Central memory CD8-positive, alpha-beta T cell (primary cell): ENCODE measurements around the gene FLOT2.
"Not testable (repeated sequence)": the region's sequence is repeated elsewhere in the genome, so short reads cannot be mapped to it uniquely, and the experiment has no call there.

Experiments
- ATAC-seq: fragments of 150-1000 bp; cut with Tn5 transposase; replicated peaks from 2 replicates; pipeline ENCODE4 v1.10.0; 2022; ENCODE audit warnings: mild to moderate bottlenecking, moderate FRiP score, moderate number of reproducible peaks; ENCODE audit not compliant: poor library complexity, severe bottlenecking; ENCODE audit errors: extremely low read depth
- DNase-seq, 2 donors: peaks; one replicate each; pipeline ENCODE4 v3.0.0; 2021; ENCODE audit warnings: low spot score in 2 of 2
- H3K27ac Mint-ChIP-seq: one replicate; pipeline ENCODE4 v1.8.0; 2022; ENCODE audit warnings: low read depth, mild to moderate bottlenecking, moderate library complexity, mixed read lengths
- H3K27me3 Mint-ChIP-seq: one replicate; pipeline ENCODE4 v1.8.0; 2022; ENCODE audit warnings: mixed read lengths
- H3K36me3 Mint-ChIP-seq: one replicate; pipeline ENCODE4 v1.8.0; 2022; ENCODE audit warnings: mild to moderate bottlenecking, moderate library complexity, mixed read lengths; ENCODE audit not compliant: insufficient read depth
- H3K4me1 Mint-ChIP-seq: one replicate; pipeline ENCODE4 v1.8.0; 2022; ENCODE audit warnings: mixed read lengths
- H3K4me3 Mint-ChIP-seq: one replicate; pipeline ENCODE4 v1.8.0; 2022; ENCODE audit warnings: mild to moderate bottlenecking, moderate library complexity, mixed read lengths
- H3K9me3 Mint-ChIP-seq: one replicate; pipeline ENCODE4 v1.8.0; 2022; ENCODE audit warnings: mixed read lengths

The FLOT2 gene

GRCh38 chr17:28899212-28899815 is 1.8 kb upstream of the FLOT2 start:
- Mint-ChIP-seq H3K27ac (peak overlapping the region; percentile 38), H3K4me1 (peaks cover 54% of the 10 kb centered on the region), H3K27me3 (no peaks in the 10 kb centered on the region), H3K36me3 (peaks cover 23% of the 10 kb centered on the region), H3K9me3 (no peaks in the 10 kb centered on the region), H3K4me3 (peak overlapping the region; percentile 15)
- ATAC-seq (no peak), DNase-seq (no peak)

GRCh38 chr17:28898527-28898955 is 1.0 kb upstream of the FLOT2 start:
- ATAC-seq = no peak
- peaks cover 23% of the 10 kb centered on the region for H3K36me3 Mint-ChIP-seq
- H3K4me1 Mint-ChIP-seq = peaks cover 53% of the 10 kb centered on the region
- H3K27me3 Mint-ChIP-seq = no peaks in the 10 kb centered on the region
- H3K9me3 Mint-ChIP-seq = no peaks in the 10 kb centered on the region
- H3K27ac Mint-ChIP-seq = peak overlapping the region; percentile 93
- H3K4me3 Mint-ChIP-seq = peak overlapping the region; percentile 99
- no peak for DNase-seq

GRCh38 chr17:28897769-28898526 is 415 bp upstream of the FLOT2 start:
- ATAC-seq (no peak), DNase-seq (no peak)
- H3K4me1 Mint-ChIP-seq = peaks cover 53% of the 10 kb centered on the region
- H3K27me3 Mint-ChIP-seq = no peaks in the 10 kb centered on the region
- H3K27ac Mint-ChIP-seq = peak overlapping the region; percentile 93
- H3K9me3 Mint-ChIP-seq = no peaks in the 10 kb centered on the region
- peaks cover 23% of the 10 kb centered on the region for H3K36me3 Mint-ChIP-seq
- peak overlapping the region; percentile 99 for H3K4me3 Mint-ChIP-seq

- DNase-seq (no peak), ATAC-seq (no peak)
- Mint-ChIP-seq H3K27me3 (no peaks in the 10 kb centered on the region), H3K9me3 (no peaks in the 10 kb centered on the region), H3K27ac (peak overlapping the region; percentile 93), H3K4me1 (peaks cover 53% of the 10 kb centered on the region), H3K4me3 (peak overlapping the region; percentile 99), H3K36me3 (peaks cover 28% of the 10 kb centered on the region)
Observed at GRCh38 chr17:28896491-28896883, 1.0 kb downstream of the FLOT2 start.

GRCh38 chr17:28895794-28896447 is 1.6 kb downstream of the FLOT2 start:
- Mint-ChIP-seq H3K4me1 (peaks cover 57% of the 10 kb centered on the region), H3K36me3 (peaks cover 32% of the 10 kb centered on the region), H3K27ac (peak overlapping the region; percentile 93), H3K27me3 (no peaks in the 10 kb centered on the region), H3K4me3 (peak overlapping the region; percentile 99), H3K9me3 (no peaks in the 10 kb centered on the region)
- no peak for ATAC-seq
- no peak for DNase-seq

GRCh38 chr17:28893248-28894183 is 4.0 kb downstream of the FLOT2 start:
- H3K9me3 Mint-ChIP-seq, H3K27me3 Mint-ChIP-seq: not testable (repeated sequence)
- ATAC-seq (peak; percentile 33), DNase-seq (peak in 1 of 2 donors; percentile 16)
- peaks cover 52% of the 10 kb centered on the region for H3K4me1 Mint-ChIP-seq
- peaks cover 37% of the 10 kb centered on the region for H3K36me3 Mint-ChIP-seq
- peak overlapping the region; percentile 99 for H3K27ac Mint-ChIP-seq
- H3K4me3 Mint-ChIP-seq = peak overlapping the region; percentile 83

GRCh38 chr17:28892024-28892423 is 5.5 kb downstream of the FLOT2 start:
- DNase-seq (no peak), ATAC-seq (no peak)
- no peaks in the 10 kb centered on the region for H3K27me3 Mint-ChIP-seq
- peak overlapping the region; percentile 71 for H3K27ac Mint-ChIP-seq
- peak overlapping the region; percentile 27 for H3K4me3 Mint-ChIP-seq
- peaks cover 52% of the 10 kb centered on the region for H3K4me1 Mint-ChIP-seq
- H3K36me3 Mint-ChIP-seq = peaks cover 31% of the 10 kb centered on the region
- H3K9me3 Mint-ChIP-seq = no peaks in the 10 kb centered on the region

- Mint-ChIP-seq H3K27ac (peak overlapping the region; percentile 71), H3K4me1 (peaks cover 49% of the 10 kb centered on the region), H3K27me3 (no peaks in the 10 kb centered on the region), H3K4me3 (no peak overlapping the region), H3K36me3 (peaks cover 27% of the 10 kb centered on the region), H3K9me3 (no peaks in the 10 kb centered on the region)
- DNase-seq (no peak), ATAC-seq (no peak)
Observed at GRCh38 chr17:28891201-28891600, 6.3 kb downstream of the FLOT2 start.

GRCh38 chr17:28889996-28890395 is 7.5 kb downstream of the FLOT2 start:
- peaks cover 29% of the 10 kb centered on the region for H3K36me3 Mint-ChIP-seq
- H3K4me1 Mint-ChIP-seq = peaks cover 48% of the 10 kb centered on the region
- ATAC-seq = no peak
- no peak for DNase-seq
- H3K4me3 Mint-ChIP-seq = no peak overlapping the region
- H3K9me3 Mint-ChIP-seq = no peaks in the 10 kb centered on the region
- peak overlapping the region; percentile 16 for H3K27ac Mint-ChIP-seq
- H3K27me3 Mint-ChIP-seq = no peaks in the 10 kb centered on the region

GRCh38 chr17:28888832-28889231 is 8.7 kb downstream of the FLOT2 start:
- Mint-ChIP-seq H3K36me3 (peaks cover 30% of the 10 kb centered on the region), H3K4me1 (peaks cover 54% of the 10 kb centered on the region), H3K27me3 (no peaks in the 10 kb centered on the region), H3K27ac (peak overlapping the region; percentile 59), H3K9me3 (no peaks in the 10 kb centered on the region), H3K4me3 (no peak overlapping the region)
- ATAC-seq = no peak
- no peak for DNase-seq

GRCh38 chr17:28887871-28888471 is 9.6 kb downstream of the FLOT2 start:
- Mint-ChIP-seq H3K27ac (no peak overlapping the region), H3K36me3 (peaks cover 30% of the 10 kb centered on the region), H3K9me3 (no peaks in the 10 kb centered on the region), H3K27me3 (no peaks in the 10 kb centered on the region), H3K4me3 (no peak overlapping the region), H3K4me1 (peaks cover 45% of the 10 kb centered on the region)
- no peak for DNase-seq
- no peak for ATAC-seq

- Mint-ChIP-seq H3K27ac (peak overlapping the region; percentile 88), H3K36me3 (peaks cover 31% of the 10 kb centered on the region), H3K4me1 (peaks cover 31% of the 10 kb centered on the region)
Observed at GRCh38 chr17:28885951-28886350, 11.6 kb downstream of the FLOT2 start.

More at GRCh38 chr17:28885951-28886350, 11.6 kb downstream of the FLOT2 start:
- no peak for ATAC-seq
- no peak for DNase-seq
- no peak overlapping the region for H3K4me3 Mint-ChIP-seq
- no peaks in the 10 kb centered on the region for H3K9me3 Mint-ChIP-seq
- no peaks in the 10 kb centered on the region for H3K27me3 Mint-ChIP-seq
